Caco-2 (cell line): Measurements from ENCODE around the gene ADCY1. TPM values are rescaled to one million over a fixed set of nuclear protein-coding genes. Genes with fewer than 3 reads are reported as not detected.
"Not testable (repeated sequence)": the region's sequence is repeated elsewhere in the genome, so short reads cannot be mapped to it uniquely, and the experiment has no call there.

ENCODE experiments used
- BruUV-seq: library from RNA; stranded (reverse); fragments of 400-500 nt; replicated peaks from 2 replicates; lab custom pipeline; 2021; lab: Mats Ljungman, UMichigan
- CTCF ChIA-PET: fragments of 300-600 bp; sonication (Branson Sonifier 250); formaldehyde crosslinking; loops from one replicate; lab custom pipeline; 2022; ENCODE audit warnings: antibody characterized with exemption; lab: Charles Lee
- POLR2A ChIA-PET: fragments of 300-600 bp; sonication (Branson Sonifier 250); formaldehyde crosslinking; loops from one replicate; lab custom pipeline; 2022; ENCODE audit warnings: antibody characterized with exemption; lab: Charles Lee
- DNase-seq, 2 experiments: peaks; one replicate each; pipeline versions ENCODE4 v3.0.0 to v3.0.0-alpha.2; 2020 to 2022
- H3K27me3 ChIP-seq: replicated peaks from 2 replicates; pipeline ENCODE4 v1.6.0; 2011; ENCODE audit warnings: low read length; ENCODE audit not compliant: control insufficient read depth, insufficient read depth
- H3K36me3 ChIP-seq: 2 replicates; pipeline ENCODE4 v1.5.1; 2011; ENCODE audit warnings: low read length; ENCODE audit not compliant: control insufficient read depth, insufficient read depth
- H3K4me1 ChIP-seq: fragments of 250-450 bp; sonication (Bioruptor Pico); 2 replicates; pipeline ENCODE4 v1.5.1; 2020; ENCODE audit warnings: mild to moderate bottlenecking
- H3K4me3 ChIP-seq: 2 replicates; pipeline ENCODE4 v1.5.1; 2011; ENCODE audit warnings: low read depth, mild to moderate bottlenecking, control low read depth, low read length
- H3K9me3 ChIP-seq: fragments of 250-450 bp; sonication (Bioruptor Pico); 2 replicates; pipeline ENCODE4 v1.5.1; 2020; ENCODE audit warnings: mild to moderate bottlenecking, moderate library complexity
- H3K27ac Mint-ChIP-seq: one replicate; pipeline ENCODE4 v1.8.0; 2022; ENCODE audit warnings: mixed read lengths; ENCODE audit not compliant: unreplicated experiment
- H3K27me3 Mint-ChIP-seq: one replicate; pipeline ENCODE4 v1.8.0; 2022; ENCODE audit warnings: mixed read lengths; ENCODE audit not compliant: insufficient read depth, unreplicated experiment
- H3K36me3 Mint-ChIP-seq: one replicate; pipeline ENCODE4 v1.8.0; 2022; ENCODE audit warnings: mild to moderate bottlenecking, mixed read lengths; ENCODE audit not compliant: insufficient read depth, unreplicated experiment
- H3K4me1 Mint-ChIP-seq: one replicate; pipeline ENCODE4 v1.8.0; 2022; ENCODE audit warnings: low read depth, mixed read lengths; ENCODE audit not compliant: unreplicated experiment
- H3K4me3 Mint-ChIP-seq: one replicate; pipeline ENCODE4 v1.8.0; 2022; ENCODE audit warnings: mild to moderate bottlenecking, moderate library complexity, mixed read lengths; ENCODE audit not compliant: unreplicated experiment
- H3K9me3 Mint-ChIP-seq: one replicate; pipeline ENCODE4 v1.8.0; 2022; ENCODE audit warnings: mixed read lengths; ENCODE audit not compliant: unreplicated experiment
- CTCF ChIP-seq, 2 experiments: fragments of 200-600 bp in 1 of 2; IDR thresholded peaks; 1 replicate in 1 of 2; 2 replicates in 1 of 2; pipeline versions ENCODE4 v1.5.1 to v1.8.0; 2011 to 2022; ENCODE audit warnings: antibody characterized with exemption in 1 of 2, control low read depth in 1 of 2, inconsistent platforms in 1 of 2, low read depth in 1 of 2, low read length in 1 of 2, mild to moderate bottlenecking in 1 of 2, moderate library complexity in 1 of 2; ENCODE audit not compliant: insufficient read depth in 1 of 2, severe bottlenecking in 1 of 2, unreplicated experiment in 1 of 2
- intact Hi-C: fragments of 100-400 bp; cut with micrococcal nuclease; formaldehyde crosslinking; loops from one replicate; pipeline ENCODE4 v1.10.0; 2022; ENCODE audit not compliant: unreplicated experiment
- total RNA-seq: library from RNA; stranded (reverse); gene quantifications from 2 replicates; pipeline ENCODE4 v1.2.3, GENCODE V29; 2022

ADCY1 gene
- total RNA-seq, 1 experiment from 2014 or later: 2.9 TPM

- BruUV-seq: no TSS peak
- Mint-ChIP-seq H3K27ac (no peak overlapping the region), H3K36me3 (peaks cover 18% of the 10 kb centered on the region), H3K4me1 (no peaks in the 10 kb centered on the region), H3K9me3 (no peaks in the 10 kb centered on the region), H3K27me3 (no peaks in the 10 kb centered on the region), H3K4me3 (no peak overlapping the region)
- ChIA-PET POLR2A (no interaction called here), CTCF (no interaction called here)
- Histone ChIP-seq H3K4me3 (no peak overlapping the region), H3K36me3 (no peaks in the 10 kb centered on the region), H3K4me1 (no peaks in the 10 kb centered on the region), H3K27me3 (no peaks in the 10 kb centered on the region), H3K9me3 (no peaks in the 10 kb centered on the region)
- intact Hi-C loops: no loop called here
- no peak for TF ChIP-seq CTCF (IDR thresholded peaks at IDR 0.05; ENCODE audit: insufficient read depth in 1 of 2, low read depth in 1 of 2, low read length in 1 of 2, severe bottlenecking in 1 of 2, unreplicated experiment in 1 of 2)
- DNase-seq: no peak
Measured at GRCh38 chr7:45720989-45721388, 146.8 kb downstream of the ADCY1 start.

- TF ChIP-seq CTCF (IDR thresholded peaks at IDR 0.05; ENCODE audit: insufficient read depth in 1 of 2, low read depth in 1 of 2, low read length in 1 of 2, severe bottlenecking in 1 of 2, unreplicated experiment in 1 of 2): peak; percentile 25
- no TSS peak for BruUV-seq
- H3K27me3 Mint-ChIP-seq: no peaks in the 10 kb centered on the region
- H3K4me3 Mint-ChIP-seq: no peak overlapping the region
- Histone ChIP-seq H3K27me3 (no peaks in the 10 kb centered on the region), H3K4me3 (no peak overlapping the region), H3K9me3 (peaks cover 5% of the 10 kb centered on the region; the same call in 1 of the 2 replicates), H3K36me3 (peaks cover 1% of the 10 kb centered on the region; the same call in 1 of the 2 replicates), H3K4me1 (no peaks in the 10 kb centered on the region)
- intact Hi-C loops: no loop called here
- H3K27ac Mint-ChIP-seq: no peak overlapping the region
- CTCF ChIA-PET: no interaction called here
- H3K36me3 Mint-ChIP-seq: peaks cover 28% of the 10 kb centered on the region
- H3K9me3 Mint-ChIP-seq: no peaks in the 10 kb centered on the region
- H3K4me1 Mint-ChIP-seq: no peaks in the 10 kb centered on the region
- POLR2A ChIA-PET: no interaction called here
- no peak for DNase-seq
Measured at GRCh38 chr7:45721686-45722598, 147.8 kb downstream of the ADCY1 start.

GRCh38 chr7:45725231-45725630 is 151.1 kb downstream of the ADCY1 start:
- H3K4me3 Mint-ChIP-seq, CTCF ChIA-PET, intact Hi-C loops: not testable (repeated sequence)

More at GRCh38 chr7:45725231-45725630, 151.1 kb downstream of the ADCY1 start:
- H3K36me3 ChIP-seq, H3K4me3 ChIP-seq, H3K4me1 Mint-ChIP-seq, POLR2A ChIA-PET, BruUV-seq, H3K4me1 ChIP-seq, H3K27me3 ChIP-seq, H3K27ac Mint-ChIP-seq, DNase-seq, H3K9me3 ChIP-seq, H3K27me3 Mint-ChIP-seq, H3K9me3 Mint-ChIP-seq: not testable (repeated sequence)
- peaks cover 44% of the 10 kb centered on the region for H3K36me3 Mint-ChIP-seq
